ENCODE measurements around the gene GREB1L.

GREB1L gene

GRCh38 chr18:21522530-21522929, 280.5 kb downstream of the GREB1L start:
- Histone ChIP-seq H3K9ac (ENCODE audit: insufficient read length, low read depth) (no peak overlapping the region), H3K27me3 (ENCODE audit: insufficient read depth, insufficient read length) (no peaks in the 10 kb centered on the region), H3K4me3 (ENCODE audit: insufficient read length, low read depth) (no peak overlapping the region), H3K4me1 (ENCODE audit: insufficient read depth, insufficient read length) (no peaks in the 10 kb centered on the region), H3K9me3 (ENCODE audit: insufficient read depth, low read length) (no peaks in the 10 kb centered on the region), H3K36me3 (ENCODE audit: insufficient read depth, insufficient read length, low read length) (peaks cover 13% of the 10 kb centered on the region)
- TF ChIP-seq SUZ12 (IDR thresholded peaks at IDR 0.05; ENCODE audit: extremely low read depth, insufficient read depth, insufficient read length) (no peak), YY1 (IDR thresholded peaks at IDR 0.05; ENCODE audit: insufficient read depth, insufficient read length) (no peak), ZNF274 (IDR thresholded peaks at IDR 0.05; ENCODE audit: low read depth, low read length) (no peak)
- no peak for DNase-seq (ENCODE audit: low read depth, low spot score)

GRCh38 chr18:21525916-21526315, 283.9 kb downstream of the GREB1L start:
- no peak for TF ChIP-seq SUZ12 (IDR thresholded peaks at IDR 0.05; ENCODE audit: extremely low read depth, insufficient read depth, insufficient read length)
- no peak for TF ChIP-seq YY1 (IDR thresholded peaks at IDR 0.05; ENCODE audit: insufficient read depth, insufficient read length)
- TF ChIP-seq ZNF274 (IDR thresholded peaks at IDR 0.05; ENCODE audit: low read depth, low read length) = no peak
- no peaks in the 10 kb centered on the region for H3K9me3 ChIP-seq (ENCODE audit: insufficient read depth, low read length)
- H3K4me1 ChIP-seq (ENCODE audit: insufficient read depth, insufficient read length) = no peaks in the 10 kb centered on the region
- no peak overlapping the region for H3K4me3 ChIP-seq (ENCODE audit: insufficient read length, low read depth)
- H3K27me3 ChIP-seq (ENCODE audit: insufficient read depth, insufficient read length) = no peaks in the 10 kb centered on the region
- peaks cover 21% of the 10 kb centered on the region for H3K36me3 ChIP-seq (ENCODE audit: insufficient read depth, insufficient read length, low read length)
- H3K9ac ChIP-seq (ENCODE audit: insufficient read length, low read depth) = no peak overlapping the region
- no peak for DNase-seq (ENCODE audit: low read depth, low spot score)

DNA sequence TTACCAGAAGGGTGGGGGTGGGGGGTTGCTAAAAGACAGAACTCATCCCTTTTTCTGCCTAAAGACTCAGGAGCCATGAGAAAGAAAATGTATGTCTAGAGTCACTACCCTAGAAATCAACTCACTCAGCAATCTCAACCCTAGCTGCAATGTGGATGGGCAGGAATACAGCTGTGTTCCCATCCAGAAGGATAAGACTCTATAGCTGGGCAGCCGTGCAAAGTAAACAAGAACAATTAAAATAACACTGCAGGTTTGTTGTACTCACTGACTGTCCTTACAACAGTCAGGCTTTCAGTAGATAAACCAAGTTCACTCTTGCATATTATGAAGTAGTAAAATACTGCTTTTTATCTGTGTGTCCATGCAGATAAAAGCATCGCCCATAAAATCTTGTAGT, 284.4 kb downstream of the GREB1L start:
- TF ChIP-seq YY1 (IDR thresholded peaks at IDR 0.05; ENCODE audit: insufficient read depth, insufficient read length) (no peak), ZNF274 (IDR thresholded peaks at IDR 0.05; ENCODE audit: low read depth, low read length) (no peak), SUZ12 (IDR thresholded peaks at IDR 0.05; ENCODE audit: extremely low read depth, insufficient read depth, insufficient read length) (no peak)
- H3K9me3 ChIP-seq (ENCODE audit: insufficient read depth, low read length) = no peaks in the 10 kb centered on the region
- peaks cover 26% of the 10 kb centered on the region for H3K36me3 ChIP-seq (ENCODE audit: insufficient read depth, insufficient read length, low read length)
- H3K27me3 ChIP-seq (ENCODE audit: insufficient read depth, insufficient read length) = no peaks in the 10 kb centered on the region
- H3K4me1 ChIP-seq (ENCODE audit: insufficient read depth, insufficient read length) = no peaks in the 10 kb centered on the region
- no peak overlapping the region for H3K4me3 ChIP-seq (ENCODE audit: insufficient read length, low read depth)
- no peak overlapping the region for H3K9ac ChIP-seq (ENCODE audit: insufficient read length, low read depth)
- DNase-seq (ENCODE audit: low read depth, low spot score) = no peak

DNA sequence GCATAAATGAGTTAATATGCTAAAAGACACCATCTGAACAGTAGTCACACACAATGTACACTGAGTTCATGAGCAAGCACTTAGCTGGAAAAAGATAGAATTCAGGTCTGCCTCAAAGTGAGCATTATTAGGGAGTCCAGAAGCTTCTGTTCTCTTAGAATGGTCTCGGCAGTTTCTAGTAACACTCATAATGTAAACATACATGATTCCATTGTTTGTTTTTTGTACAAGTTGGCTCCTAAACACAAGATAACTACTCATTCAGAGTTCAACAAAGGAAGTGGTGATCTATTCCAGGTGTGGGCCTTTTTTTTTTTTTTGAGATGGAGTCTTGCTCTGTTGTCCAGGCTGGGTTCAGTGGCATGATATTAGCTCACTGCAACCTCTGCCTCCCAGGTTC, 292.3 kb downstream of the GREB1L start:
- Histone ChIP-seq H3K4me1 (ENCODE audit: insufficient read depth, insufficient read length) (no peaks in the 10 kb centered on the region), H3K27me3 (ENCODE audit: insufficient read depth, insufficient read length) (no peaks in the 10 kb centered on the region), H3K4me3 (ENCODE audit: insufficient read length, low read depth) (no peak overlapping the region), H3K9me3 (ENCODE audit: insufficient read depth, low read length) (no peaks in the 10 kb centered on the region), H3K9ac (ENCODE audit: insufficient read length, low read depth) (no peak overlapping the region), H3K36me3 (ENCODE audit: insufficient read depth, insufficient read length, low read length) (peaks cover 28% of the 10 kb centered on the region)
- DNase-seq (ENCODE audit: low read depth, low spot score) = no peak
- no peak for TF ChIP-seq SUZ12 (IDR thresholded peaks at IDR 0.05; ENCODE audit: extremely low read depth, insufficient read depth, insufficient read length)
- no peak for TF ChIP-seq YY1 (IDR thresholded peaks at IDR 0.05; ENCODE audit: insufficient read depth, insufficient read length)
- TF ChIP-seq ZNF274 (IDR thresholded peaks at IDR 0.05; ENCODE audit: low read depth, low read length) = no peak

GRCh38 chr18:21538230-21538629, 296.2 kb downstream of the GREB1L start:
- DNase-seq (ENCODE audit: low read depth, low spot score) = no peak
- peaks cover 21% of the 10 kb centered on the region for H3K36me3 ChIP-seq (ENCODE audit: insufficient read depth, insufficient read length, low read length)
- H3K27me3 ChIP-seq (ENCODE audit: insufficient read depth, insufficient read length) = no peaks in the 10 kb centered on the region
- no peak for TF ChIP-seq SUZ12 (IDR thresholded peaks at IDR 0.05; ENCODE audit: extremely low read depth, insufficient read depth, insufficient read length)
- TF ChIP-seq YY1 (IDR thresholded peaks at IDR 0.05; ENCODE audit: insufficient read depth, insufficient read length) = no peak
- TF ChIP-seq ZNF274 (IDR thresholded peaks at IDR 0.05; ENCODE audit: low read depth, low read length) = no peak
- no peaks in the 10 kb centered on the region for H3K9me3 ChIP-seq (ENCODE audit: insufficient read depth, low read length)
- H3K9ac ChIP-seq (ENCODE audit: insufficient read length, low read depth) = no peak overlapping the region
- H3K4me1 ChIP-seq (ENCODE audit: insufficient read depth, insufficient read length) = no peaks in the 10 kb centered on the region
- H3K4me3 ChIP-seq (ENCODE audit: insufficient read length, low read depth) = no peak overlapping the region

DNA sequence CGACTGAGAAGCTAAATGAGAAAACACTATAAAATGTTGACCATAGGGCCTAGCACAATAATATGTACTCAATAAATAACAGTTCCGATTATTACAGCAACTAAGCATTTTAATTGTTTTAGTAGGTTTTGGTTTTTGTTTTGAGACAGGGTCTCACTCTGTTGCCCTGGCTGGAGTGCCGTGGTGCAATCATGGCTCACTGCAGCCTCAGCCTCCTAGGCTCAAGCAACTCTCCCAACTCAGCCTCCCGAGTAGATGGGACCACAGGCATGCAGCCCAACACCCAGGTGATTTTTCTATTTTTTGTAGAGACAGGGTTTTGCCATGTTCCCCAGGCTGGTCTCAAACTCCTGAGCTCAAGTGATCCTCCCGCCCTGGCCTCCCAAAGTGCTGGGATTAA, 304.4 kb downstream of the GREB1L start:
- Histone ChIP-seq H3K4me1 (ENCODE audit: insufficient read depth, insufficient read length) (no peaks in the 10 kb centered on the region), H3K27me3 (ENCODE audit: insufficient read depth, insufficient read length) (no peaks in the 10 kb centered on the region), H3K36me3 (ENCODE audit: insufficient read depth, insufficient read length, low read length) (peaks cover 5% of the 10 kb centered on the region), H3K9ac (ENCODE audit: insufficient read length, low read depth) (no peak overlapping the region), H3K9me3 (ENCODE audit: insufficient read depth, low read length) (no peaks in the 10 kb centered on the region), H3K4me3 (ENCODE audit: insufficient read length, low read depth) (no peak overlapping the region)
- no peak for TF ChIP-seq SUZ12 (IDR thresholded peaks at IDR 0.05; ENCODE audit: extremely low read depth, insufficient read depth, insufficient read length)
- TF ChIP-seq YY1 (IDR thresholded peaks at IDR 0.05; ENCODE audit: insufficient read depth, insufficient read length) = no peak
- TF ChIP-seq ZNF274 (IDR thresholded peaks at IDR 0.05; ENCODE audit: low read depth, low read length) = no peak
- no peak for DNase-seq (ENCODE audit: low read depth, low spot score)

- Histone ChIP-seq H3K27me3 (ENCODE audit: insufficient read depth, insufficient read length) (no peaks in the 10 kb centered on the region), H3K4me3 (ENCODE audit: insufficient read length, low read depth) (no peak overlapping the region), H3K36me3 (ENCODE audit: insufficient read depth, insufficient read length, low read length) (peaks cover 11% of the 10 kb centered on the region), H3K9ac (ENCODE audit: insufficient read length, low read depth) (no peak overlapping the region), H3K9me3 (ENCODE audit: insufficient read depth, low read length) (no peaks in the 10 kb centered on the region), H3K4me1 (ENCODE audit: insufficient read depth, insufficient read length) (no peaks in the 10 kb centered on the region)
- no peak for DNase-seq (ENCODE audit: low read depth, low spot score)
- no peak for TF ChIP-seq YY1 (IDR thresholded peaks at IDR 0.05; ENCODE audit: insufficient read depth, insufficient read length)
- no peak for TF ChIP-seq SUZ12 (IDR thresholded peaks at IDR 0.05; ENCODE audit: extremely low read depth, insufficient read depth, insufficient read length)
- no peak for TF ChIP-seq ZNF274 (IDR thresholded peaks at IDR 0.05; ENCODE audit: low read depth, low read length)
Measured at GRCh38 chr18:21548647-21549046, 306.6 kb downstream of the GREB1L start.
